Activated CD8-positive, alpha-beta memory T cell treated with anti-CD3 and anti-CD28 coated beads, Interleukin-2, amount 10 ng/mL, durations not matched to agents 7 days and 5 days (primary cell): Measurements from ENCODE around the gene SCYL1. TPM values are rescaled to one million over a fixed set of nuclear protein-coding genes. Genes with fewer than 3 reads are reported as not detected.
A peak's percentile ranks its signal among the peaks of the same experiment; 100 is the strongest.

Experiments
- ATAC-seq: fragments of 150-1000 bp; cut with Tn5 transposase; one replicate; pipeline ENCODE4 v1.10.0; 2021; ENCODE audit warnings: moderate library complexity
- CTCF ChIA-PET: fragments of 350-600 bp; sonication (Branson Sonifier 250); formaldehyde crosslinking; loops from one replicate; lab custom pipeline; 2021; ENCODE audit warnings: antibody characterized with exemption; lab: Charles Lee
- DNase-seq: peaks from one replicate; pipeline ENCODE4 v3.0.0-alpha.2; 2020
- H3K27ac Mint-ChIP-seq: one replicate; pipeline ENCODE4 v1.8.0; 2021; ENCODE audit warnings: mild to moderate bottlenecking, mixed read lengths
- H3K27me3 Mint-ChIP-seq: one replicate; pipeline ENCODE4 v1.8.0; 2021; ENCODE audit warnings: mixed read lengths
- H3K36me3 Mint-ChIP-seq: one replicate; pipeline ENCODE4 v1.8.0; 2021; ENCODE audit warnings: mild to moderate bottlenecking, mixed read lengths
- H3K4me1 Mint-ChIP-seq: one replicate; pipeline ENCODE4 v1.8.0; 2021; ENCODE audit warnings: mixed read lengths
- H3K4me3 Mint-ChIP-seq: one replicate; pipeline ENCODE4 v1.8.0; 2021; ENCODE audit warnings: mild to moderate bottlenecking, moderate library complexity, mixed read lengths
- H3K9me3 Mint-ChIP-seq: one replicate; pipeline ENCODE4 v1.8.0; 2022; ENCODE audit warnings: low read depth, mixed read lengths
- total RNA-seq, 2 experiments: library from RNA; stranded (reverse); gene quantifications; one replicate each; pipeline ENCODE4 v1.2.3, GENCODE V29; 2021

The SCYL1 gene
- total RNA-seq, 2 experiments from 2014 or later, result 68.0 to 76.7 TPM

DNA sequence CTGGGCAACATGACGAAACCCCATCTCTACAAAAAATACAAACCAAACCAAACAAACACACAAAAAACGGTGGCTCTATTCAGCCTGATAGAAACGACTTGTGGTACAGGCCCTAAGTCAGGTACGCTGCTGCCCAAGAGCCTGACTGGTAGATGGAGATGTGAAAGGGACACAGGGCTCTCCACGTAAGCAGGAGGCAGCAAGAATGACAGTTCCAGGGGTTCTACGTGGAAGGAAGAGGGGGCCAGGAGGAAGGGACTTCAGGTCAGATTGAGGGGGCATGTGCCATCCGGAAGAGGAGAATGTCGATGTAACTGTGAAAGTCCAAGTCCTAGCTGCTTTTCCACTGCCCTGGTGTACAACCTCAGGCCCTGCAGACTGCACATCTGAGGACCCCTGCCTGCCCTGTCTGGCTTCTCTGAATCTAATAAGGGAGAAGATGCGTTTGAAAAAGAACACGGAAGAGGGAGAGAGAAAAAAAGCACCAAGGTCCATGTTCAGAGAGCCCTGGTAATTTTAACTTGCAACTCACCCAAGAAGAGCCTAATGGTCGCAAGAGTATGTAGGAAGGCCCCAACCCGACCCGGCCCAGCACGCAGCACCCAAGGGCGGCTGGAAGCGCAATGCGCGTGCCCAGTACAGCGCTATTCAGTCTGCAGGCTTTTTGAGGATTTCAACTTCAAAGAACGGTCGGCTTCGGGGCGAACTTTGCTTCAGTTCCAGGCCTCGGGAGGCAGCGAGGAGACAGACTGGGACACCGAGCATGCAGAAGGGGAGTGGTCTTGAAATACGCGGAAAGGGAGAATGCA lies 44.5 kb downstream of the SCYL1 start:
- Mint-ChIP-seq H3K27ac (peak overlapping the region; percentile 98), H3K4me3 (peak overlapping the region; percentile 100), H3K4me1 (peaks cover 64% of the 10 kb centered on the region), H3K27me3 (no peaks in the 10 kb centered on the region), H3K9me3 (no peaks in the 10 kb centered on the region), H3K36me3 (peaks cover 11% of the 10 kb centered on the region)
- no peak for DNase-seq
- CTCF ChIA-PET, result interaction anchor here (1.1 to 16.3 kb wide), 5 partner anchors 10 to 69 kb away, joined by 3 to 388 read pairs (median 25); partner anchors contain the start of genes KCNK7 and LTBP3
- ATAC-seq, result peak; percentile 15

GRCh38 chr11:65569973-65570918 lies 45.4 kb downstream of the SCYL1 start, which contains the start of gene ZNRD2:
ZNRD2 (plus strand) TSS chr11:65570477; CDS start chr11:65570492, 15 bp downstream.
- Mint-ChIP-seq H3K27me3 (no peaks in the 10 kb centered on the region), H3K4me1 (peaks cover 66% of the 10 kb centered on the region), H3K27ac (peak within 1 kb of the TSS; percentile 98), H3K36me3 (peaks cover 11% of the 10 kb centered on the region), H3K9me3 (no peaks in the 10 kb centered on the region), H3K4me3 (peak within 1 kb of the TSS; percentile 100)
- ATAC-seq (peak; percentile 74), DNase-seq (peak; percentile 100)
- CTCF ChIA-PET, result interaction anchor here (0.7 to 16.3 kb wide), 7 partner anchors 10 to 68 kb away, joined by 3 to 388 read pairs (median 5); partner anchors contain the start of genes KCNK7, LTBP3, MAP3K11 and PCNX3

GRCh38 chr11:65571420-65571819 lies 46.5 kb downstream of the SCYL1 start:
- Mint-ChIP-seq H3K9me3 (no peaks in the 10 kb centered on the region), H3K4me1 (peaks cover 57% of the 10 kb centered on the region), H3K27me3 (no peaks in the 10 kb centered on the region), H3K27ac (peak overlapping the region; percentile 98), H3K4me3 (peak overlapping the region; percentile 100), H3K36me3 (peaks cover 11% of the 10 kb centered on the region)
- no peak for DNase-seq
- no peak for ATAC-seq
- CTCF ChIA-PET, result interaction anchor here (0.8 to 16.3 kb wide), 7 partner anchors 12 to 93 kb away, joined by 3 to 388 read pairs (median 14); partner anchors contain the start of genes KCNK7, LTBP3 and PCNX3

GRCh38 chr11:65571940-65572339 lies 47.1 kb downstream of the SCYL1 start:
- H3K27me3 Mint-ChIP-seq, result no peaks in the 10 kb centered on the region
- H3K4me1 Mint-ChIP-seq, result peaks cover 52% of the 10 kb centered on the region
- peaks cover 15% of the 10 kb centered on the region for H3K36me3 Mint-ChIP-seq
- CTCF ChIA-PET, result interaction anchor here (0.7 to 16.3 kb wide), 10 partner anchors 12 to 288 kb away, joined by 3 to 388 read pairs (median 5); partner anchors contain the start of genes KCNK7, LTBP3 and PCNX3
- H3K4me3 Mint-ChIP-seq, result peak overlapping the region; percentile 100
- H3K9me3 Mint-ChIP-seq, result no peaks in the 10 kb centered on the region
- no peak for ATAC-seq
- DNase-seq, result no peak
- peak overlapping the region; percentile 98 for H3K27ac Mint-ChIP-seq

- DNase-seq (peak; percentile 94), ATAC-seq (peak; percentile 14)
- H3K4me1 Mint-ChIP-seq, result peaks cover 50% of the 10 kb centered on the region
- peaks cover 15% of the 10 kb centered on the region for H3K36me3 Mint-ChIP-seq
- peak within 1 kb of the TSS; percentile 100 for H3K4me3 Mint-ChIP-seq
- peak within 1 kb of the TSS; percentile 98 for H3K27ac Mint-ChIP-seq
- CTCF ChIA-PET, result interaction anchor here (0.5 to 16.3 kb wide), 17 partner anchors 7 to 287 kb away, joined by 3 to 388 read pairs (median 5); partner anchors contain the start of genes DPF2, KCNK7, LTBP3 and PCNX3
- no peaks in the 10 kb centered on the region for H3K27me3 Mint-ChIP-seq
- H3K9me3 Mint-ChIP-seq, result no peaks in the 10 kb centered on the region
Measured at GRCh38 chr11:65572356-65573051, 47.6 kb downstream of the SCYL1 start, which contains the start of gene FAM89B. FAM89B (plus strand) TSS chr11:65572538; CDS start chr11:65572670, 132 bp downstream.

DNA sequence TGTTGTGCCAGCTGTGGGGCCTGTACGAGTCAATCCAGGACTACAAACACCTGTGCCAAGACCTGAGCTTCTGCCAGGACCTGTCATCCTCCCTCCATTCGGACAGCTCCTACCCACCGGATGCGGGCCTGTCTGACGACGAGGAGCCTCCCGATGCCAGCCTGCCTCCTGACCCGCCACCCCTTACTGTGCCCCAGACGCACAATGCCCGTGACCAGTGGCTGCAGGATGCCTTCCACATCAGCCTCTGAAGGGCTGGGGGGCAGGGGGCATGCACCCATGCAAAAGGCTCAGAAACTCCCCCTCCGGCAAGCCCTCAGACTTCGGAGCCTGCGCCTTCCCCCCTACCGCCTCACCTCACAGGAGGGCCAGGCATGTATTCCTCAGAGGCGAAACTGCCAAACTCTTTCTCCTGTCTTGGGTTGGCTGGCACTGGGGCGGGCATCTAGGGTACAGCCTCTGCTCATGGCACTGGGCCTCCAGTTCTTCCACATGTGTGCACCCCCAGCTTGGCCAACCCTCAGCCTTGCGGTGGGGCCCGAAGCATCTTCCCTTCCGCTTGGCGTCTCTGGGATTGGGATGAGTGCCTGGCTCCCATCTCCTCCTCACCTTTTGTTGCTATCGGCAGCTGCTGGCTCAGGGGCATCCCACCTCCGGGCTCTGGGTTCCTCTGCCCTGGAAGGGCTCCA lies 48.7 kb downstream of the SCYL1 start:
- Mint-ChIP-seq H3K36me3 (peaks cover 12% of the 10 kb centered on the region), H3K27ac (peak overlapping the region; percentile 84), H3K4me1 (peaks cover 54% of the 10 kb centered on the region), H3K27me3 (no peaks in the 10 kb centered on the region), H3K9me3 (no peaks in the 10 kb centered on the region), H3K4me3 (peak overlapping the region; percentile 84)
- ATAC-seq (no peak), DNase-seq (peak; percentile 64)
- CTCF ChIA-PET, result interaction anchor here (0.9 to 16.3 kb wide), 13 partner anchors 8 to 80 kb away, joined by 3 to 388 read pairs (median 6); partner anchors contain the start of genes KCNK7, LTBP3, PCNX3 and SIPA1

GRCh38 chr11:65574109-65574810 lies 49.4 kb downstream of the SCYL1 start:
- H3K9me3 Mint-ChIP-seq, result no peaks in the 10 kb centered on the region
- H3K4me3 Mint-ChIP-seq, result peak overlapping the region; percentile 84
- no peaks in the 10 kb centered on the region for H3K27me3 Mint-ChIP-seq
- peak overlapping the region; percentile 91 for H3K27ac Mint-ChIP-seq
- CTCF ChIA-PET, result interaction anchor here (0.9 to 16.3 kb wide), 10 partner anchors 8 to 64 kb away, joined by 3 to 388 read pairs (median 8); partner anchors contain the start of genes KCNK7, LTBP3 and SIPA1
- ATAC-seq, result peak; percentile 17
- H3K4me1 Mint-ChIP-seq, result peaks cover 53% of the 10 kb centered on the region
- peaks cover 12% of the 10 kb centered on the region for H3K36me3 Mint-ChIP-seq
- DNase-seq, result peak; percentile 93

DNA sequence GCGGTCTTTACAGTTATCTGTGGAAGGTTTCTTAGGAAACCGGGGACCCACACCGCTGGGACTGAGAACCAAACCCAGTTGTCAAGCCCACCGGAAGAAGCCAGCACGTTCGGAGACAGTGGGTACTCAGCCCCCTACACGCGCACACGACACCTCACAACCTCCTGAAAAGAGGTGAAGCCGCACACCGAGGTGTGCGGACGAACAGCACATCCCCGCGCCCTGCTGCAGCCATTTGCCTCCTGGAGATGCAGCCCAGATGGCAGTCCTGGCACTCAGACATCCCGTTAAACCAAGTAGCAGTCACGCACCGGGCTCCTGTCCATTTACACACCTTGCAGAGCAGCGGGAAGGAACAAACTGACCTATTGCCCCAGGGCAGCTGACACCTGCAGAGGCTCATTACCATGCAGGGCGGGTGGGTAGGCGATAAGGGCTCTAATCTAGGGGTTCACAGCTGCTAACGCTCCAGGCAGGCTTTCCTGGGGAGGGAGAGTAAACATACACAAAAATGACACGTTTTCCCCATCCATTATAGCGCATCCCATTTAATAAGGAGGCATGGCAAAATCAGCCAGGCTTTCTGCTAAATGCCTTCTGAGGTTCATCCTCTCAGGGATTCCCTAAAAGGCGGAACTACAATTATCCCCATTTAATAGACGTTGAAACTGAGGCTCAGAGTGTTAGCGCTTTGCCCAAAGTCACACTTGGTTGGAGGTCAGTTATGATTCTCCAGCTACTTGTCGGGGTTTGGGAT lies 50.1 kb downstream of the SCYL1 start:
- CTCF ChIA-PET, result interaction anchor here (0.9 to 7.1 kb wide), 8 partner anchors 9 to 78 kb away, joined by 3 to 172 read pairs (median 4); partner anchors contain the start of genes KCNK7, MAP3K11 and PCNX3
- Mint-ChIP-seq H3K36me3 (peaks cover 15% of the 10 kb centered on the region), H3K4me3 (peak overlapping the region; percentile 84), H3K27me3 (no peaks in the 10 kb centered on the region), H3K4me1 (peaks cover 52% of the 10 kb centered on the region), H3K27ac (peak overlapping the region; percentile 91), H3K9me3 (no peaks in the 10 kb centered on the region)
- ATAC-seq (peak; percentile 1), DNase-seq (no peak)

GRCh38 chr11:65575568-65576231 lies 50.8 kb downstream of the SCYL1 start, which contains the start of gene EHBP1L1:
EHBP1L1 (plus strand) TSS chr11:65576053; CDS start chr11:65576303, 250 bp downstream.
- Mint-ChIP-seq H3K27me3 (no peaks in the 10 kb centered on the region), H3K36me3 (peaks cover 15% of the 10 kb centered on the region), H3K4me3 (peak within 1 kb of the TSS; percentile 84), H3K27ac (peak within 1 kb of the TSS; percentile 91), H3K4me1 (peaks cover 49% of the 10 kb centered on the region), H3K9me3 (no peaks in the 10 kb centered on the region)
- CTCF ChIA-PET, result interaction anchor here (0.9 to 7.1 kb wide), 8 partner anchors 10 to 78 kb away, joined by 3 to 172 read pairs (median 4); partner anchors contain the start of genes KCNK7, MAP3K11 and PCNX3
- DNase-seq, result peak; percentile 89
- ATAC-seq, result peak; percentile 40
